DMS114 treated with DMSO at 0.1 percent for 48 hours (cell line): ENCODE data around the gene TAP2.
"Not testable (repeated sequence)": the region's sequence is repeated elsewhere in the genome, so short reads cannot be mapped to it uniquely, and the experiment has no call there.

Experiments
- DNase-seq: peaks from one replicate; lab custom pipeline; 2025; ENCODE audit not compliant: unreplicated experiment; lab: John Stamatoyannopoulos, UW

The TAP2 gene

GRCh38 chr6:32835167-32835893 is 3.2 kb downstream of the TAP2 start:
- no peak for DNase-seq

DNA sequence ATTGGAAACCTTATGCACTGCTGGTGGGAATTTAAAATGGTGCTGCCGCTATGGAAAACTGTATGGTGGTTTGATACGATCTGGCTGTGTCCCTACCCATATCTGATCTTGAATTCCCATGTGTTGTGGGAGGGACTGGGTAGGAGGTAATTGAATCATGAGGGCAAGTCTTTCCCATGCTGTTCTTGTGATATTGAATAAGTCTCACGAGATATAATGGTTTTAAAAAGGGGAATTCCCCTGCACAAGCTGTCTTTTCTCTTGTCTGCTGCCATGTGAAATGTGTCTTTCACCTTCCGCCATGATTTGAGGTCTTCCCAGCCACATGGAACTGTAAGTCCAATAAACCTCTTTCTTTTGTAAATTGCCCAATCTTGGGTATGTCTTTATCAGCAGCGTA is 4.9 kb downstream of the TAP2 start:
- no peak for DNase-seq

DNA sequence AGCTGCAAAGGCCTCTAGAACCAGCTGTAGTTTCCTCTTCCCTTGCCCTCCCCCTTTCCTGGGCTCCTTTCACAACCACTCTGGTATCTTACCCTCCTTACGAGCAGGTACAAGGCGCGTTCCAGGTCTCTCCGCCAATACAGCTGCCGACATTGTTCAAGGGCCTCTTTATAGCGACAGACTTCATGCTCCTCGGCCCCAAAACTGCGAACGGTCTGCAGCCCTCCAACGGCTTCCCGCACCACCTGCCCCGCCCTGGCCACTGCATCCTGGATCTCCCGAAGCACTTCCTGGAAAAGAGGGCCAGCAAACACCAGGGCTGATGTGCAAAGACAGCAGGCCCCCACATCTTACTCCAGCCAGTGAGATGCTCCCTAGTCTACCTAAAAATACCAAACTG is 6.0 kb downstream of the TAP2 start:
- DNase-seq, result no peak

DNA sequence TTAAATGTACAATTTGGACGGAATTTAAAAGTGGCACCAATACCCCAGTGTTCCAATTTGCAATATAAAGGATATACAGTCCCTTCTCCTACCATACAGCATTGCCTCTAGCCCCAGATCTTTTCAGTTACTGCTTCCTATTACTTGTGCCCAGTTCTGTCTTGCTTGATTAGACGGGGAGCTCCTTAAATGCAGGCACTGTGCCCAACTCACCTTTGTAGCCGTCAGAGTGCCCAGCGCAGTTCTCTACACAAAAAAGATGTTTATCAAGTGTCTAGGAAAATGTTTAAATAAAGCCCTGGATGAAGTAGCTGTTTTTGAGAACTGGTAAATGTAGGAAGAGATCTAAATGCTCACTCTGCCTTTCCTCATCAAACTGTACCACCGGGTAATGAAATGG is 7.6 kb downstream of the TAP2 start:
- DNase-seq, result no peak

DNA sequence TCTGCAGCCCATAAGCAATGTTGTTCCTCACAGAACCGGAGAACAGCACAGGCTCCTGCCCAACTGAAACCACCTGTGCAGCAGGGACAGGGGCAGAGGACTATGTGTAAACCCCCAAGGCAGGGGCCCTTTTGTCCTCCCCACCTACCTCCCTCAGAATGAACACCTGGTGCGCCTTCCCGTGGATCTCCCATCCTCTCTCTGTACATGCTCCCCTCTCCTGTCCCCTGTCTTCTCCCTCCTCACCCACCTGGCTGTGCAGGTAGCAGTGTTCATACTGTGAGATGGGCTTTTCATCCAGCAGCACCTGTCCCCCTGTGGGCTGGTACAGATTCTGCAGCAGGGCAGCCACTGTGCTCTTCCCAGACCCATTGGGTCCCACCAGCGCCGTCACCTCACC is 8.5 kb downstream of the TAP2 start:
- no peak for DNase-seq

DNA sequence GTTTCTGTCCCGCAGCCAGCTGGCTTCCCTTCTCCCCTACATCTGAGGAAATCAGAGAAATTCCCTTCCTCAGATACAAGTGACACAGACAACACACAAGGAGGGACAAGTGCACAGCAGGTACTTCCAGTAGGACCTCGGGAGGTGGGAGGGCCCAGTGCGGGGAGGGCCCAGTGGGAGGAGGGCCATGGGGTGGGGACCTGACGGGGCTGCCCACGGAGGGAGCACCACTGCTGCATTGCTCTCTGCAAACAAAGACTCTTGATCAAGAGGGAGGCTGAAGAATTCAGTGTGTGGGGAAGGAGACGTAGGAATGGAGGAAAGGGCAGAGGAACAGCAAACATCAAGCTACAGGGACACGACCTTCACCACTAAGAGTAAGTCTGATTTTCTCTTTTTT is 9.0 kb downstream of the TAP2 start:
- no peak for DNase-seq

- DNase-seq, result no peak
These were observed 11.5 kb downstream of the TAP2 start for GRCh38 chr6:32827025-32827424.

DNA sequence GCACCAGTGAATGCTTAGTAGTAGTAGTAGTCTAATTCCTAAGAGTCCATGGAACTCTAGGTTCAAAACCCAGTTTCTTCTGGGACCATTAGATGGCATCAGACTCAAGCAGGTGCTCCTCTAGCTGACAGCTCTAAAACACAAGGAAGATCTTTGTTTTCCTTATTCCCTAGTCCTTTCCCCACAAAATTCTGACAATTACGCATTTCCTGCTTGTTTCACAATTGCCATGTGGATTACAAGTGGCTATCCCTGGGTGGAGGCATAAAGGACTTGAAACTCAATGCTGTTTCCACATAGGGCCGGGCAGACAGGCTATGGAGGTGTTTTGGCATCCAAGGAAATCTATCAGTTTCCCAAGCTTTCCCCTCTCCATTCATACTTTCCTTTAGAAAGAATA is 12.6 kb downstream of the TAP2 start:
- no peak for DNase-seq

DNA sequence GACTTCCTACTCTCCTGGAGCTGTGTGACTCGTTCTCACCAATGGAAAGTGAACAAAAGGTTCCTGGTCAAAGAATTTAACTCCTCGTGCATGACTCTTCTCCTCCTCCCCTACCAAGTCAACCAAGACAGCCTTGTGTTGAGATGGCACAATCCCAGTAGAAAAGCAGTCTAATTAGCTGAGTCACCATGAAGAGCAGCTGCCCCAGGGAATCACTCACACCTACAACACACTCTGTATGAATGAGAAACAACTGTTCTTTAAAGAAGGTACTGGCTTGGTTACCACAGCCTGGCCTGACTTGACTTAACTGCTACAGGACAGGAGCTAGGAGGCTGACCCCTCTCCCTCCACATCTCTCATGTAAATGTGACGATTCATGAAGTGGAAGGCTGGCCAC is 18.8 kb downstream of the TAP2 start:
- no peak for DNase-seq

DNA sequence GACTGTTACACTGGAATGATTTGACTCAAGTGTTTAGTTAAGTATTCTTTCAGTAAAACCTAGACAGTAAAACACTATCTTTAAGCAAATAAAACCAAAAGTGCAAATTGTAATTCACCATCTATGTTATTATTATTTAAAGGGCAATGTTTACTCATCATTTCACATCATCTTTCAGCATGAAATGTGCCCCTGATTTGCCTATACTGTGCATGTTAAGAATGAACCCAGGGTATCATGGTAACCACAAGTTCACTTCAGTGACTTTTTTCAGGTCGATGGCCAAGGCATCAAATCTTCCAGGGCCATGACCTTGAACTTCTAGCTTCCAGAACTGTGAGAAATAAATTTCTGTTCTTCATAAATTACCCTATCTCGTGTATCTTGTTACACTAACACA is 19.7 kb downstream of the TAP2 start:
- no peak for DNase-seq

GRCh38 chr6:32816746-32817204 is 21.8 kb downstream of the TAP2 start, which contains the start of gene HLA-DOB:
TSS of gene HLA-DOB (minus strand) at chr6:32817002. CDS start at chr6:32816951, 51 bp downstream.
- DNase-seq, result peak; percentile 41

GRCh38 chr6:32815996-32816395 is 22.5 kb downstream of the TAP2 start:
- no peak for DNase-seq

DNA sequence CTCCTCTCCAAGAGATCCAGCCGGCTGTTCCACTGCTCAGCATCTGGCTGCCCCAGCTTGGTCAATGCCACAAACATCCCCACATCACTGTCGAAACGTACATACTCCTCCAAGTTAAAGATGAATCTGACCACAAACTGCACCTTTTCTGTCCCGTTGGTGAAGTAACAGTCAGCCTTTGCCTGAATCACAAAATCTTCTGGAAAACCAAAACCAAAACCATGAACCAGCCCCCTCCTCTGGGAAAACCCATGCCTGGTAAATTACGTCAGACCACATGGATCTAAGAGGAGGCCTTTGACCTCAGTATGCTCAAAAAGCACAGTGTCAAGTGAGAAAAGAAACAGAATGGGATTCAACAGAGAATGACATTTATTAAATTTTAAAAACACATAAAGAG is 23.4 kb downstream of the TAP2 start:
- no peak for DNase-seq

DNA sequence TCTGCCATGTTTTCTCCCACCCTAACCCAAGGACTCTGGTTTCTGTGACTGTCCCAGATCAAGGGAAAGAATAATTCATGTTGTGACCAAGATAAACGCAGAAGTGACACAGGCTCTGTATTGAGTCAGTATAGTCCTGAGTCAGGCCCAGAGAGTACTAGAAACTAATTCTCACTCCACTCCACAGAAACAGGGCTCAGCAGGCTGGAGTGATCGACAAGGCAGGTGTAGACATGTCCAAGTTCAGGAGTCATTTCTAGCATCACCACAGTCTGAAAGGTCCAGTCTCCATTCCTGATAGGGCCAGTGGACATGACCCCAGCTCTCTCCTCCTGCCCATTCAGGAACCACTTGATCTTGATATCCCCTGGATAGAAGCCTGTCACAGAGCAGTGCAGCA is 24.4 kb downstream of the TAP2 start:
- DNase-seq, result no peak

DNA sequence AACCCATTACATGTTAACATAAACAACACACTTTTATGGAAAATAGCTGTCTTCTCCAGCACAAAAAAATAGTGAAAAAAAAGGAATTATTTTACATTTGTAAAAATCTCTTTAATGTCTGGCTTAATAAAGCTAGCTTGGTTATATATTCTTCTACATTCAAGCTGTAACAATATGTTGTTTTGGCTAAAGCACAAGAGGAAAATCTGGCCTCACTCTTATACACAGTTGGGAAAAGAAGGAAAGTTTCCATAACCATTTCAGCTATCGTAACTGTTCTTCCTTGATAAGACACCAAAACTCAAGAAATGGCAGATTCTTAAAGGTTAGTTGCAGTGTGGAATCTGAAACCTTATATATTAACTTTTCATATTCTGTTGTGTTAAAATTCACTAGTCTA is 29.4 kb downstream of the TAP2 start:
- no peak for DNase-seq

DNA sequence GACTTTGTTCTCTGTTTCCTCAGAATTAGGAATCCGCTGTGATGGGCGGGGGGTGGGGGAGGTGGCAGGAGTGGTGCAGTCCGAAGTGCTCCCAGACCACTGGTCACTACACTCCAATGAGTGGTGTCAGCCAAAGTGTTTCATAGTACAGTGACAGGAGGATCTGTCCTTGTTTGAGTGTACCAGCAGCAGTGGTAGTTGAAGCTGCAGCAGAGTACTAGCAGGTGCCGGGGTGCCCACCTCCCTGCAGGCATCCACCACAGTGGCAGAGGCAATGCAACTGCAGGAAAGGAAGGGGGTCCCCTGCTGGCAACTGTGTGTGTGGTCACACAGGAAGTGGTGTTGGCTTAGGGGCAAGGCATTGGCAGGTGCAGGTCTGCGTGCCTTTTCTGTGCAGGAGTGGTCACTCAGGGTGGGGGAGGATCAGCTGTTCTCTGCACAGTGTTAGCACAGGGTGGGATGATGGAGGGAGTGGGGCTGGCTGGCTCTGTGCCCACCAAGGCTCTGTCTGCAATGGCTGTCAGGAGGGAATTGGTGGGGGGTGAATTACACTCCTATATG is 31.4 kb downstream of the TAP2 start:
- DNase-seq, result no peak

DNA sequence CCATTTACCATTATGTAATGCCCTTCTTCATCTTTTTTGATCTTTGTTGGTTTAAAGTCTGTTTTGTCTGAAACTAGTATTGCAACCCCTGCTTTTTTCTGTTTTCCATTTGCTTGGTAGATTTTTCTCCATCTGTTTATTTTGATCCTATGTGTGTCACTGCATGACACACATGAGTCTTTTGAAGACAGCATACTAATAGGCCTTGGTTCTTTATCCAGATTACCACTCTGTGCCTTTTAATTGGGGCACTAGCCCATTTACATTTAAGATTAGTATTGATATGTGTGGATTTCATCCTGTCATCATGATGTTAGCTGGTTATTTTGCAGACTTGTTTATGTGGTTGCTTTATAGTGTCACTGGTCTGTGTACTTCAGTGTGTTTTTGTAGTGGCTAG is 33.1 kb downstream of the TAP2 start:
- not testable (repeated sequence) for DNase-seq

DNA sequence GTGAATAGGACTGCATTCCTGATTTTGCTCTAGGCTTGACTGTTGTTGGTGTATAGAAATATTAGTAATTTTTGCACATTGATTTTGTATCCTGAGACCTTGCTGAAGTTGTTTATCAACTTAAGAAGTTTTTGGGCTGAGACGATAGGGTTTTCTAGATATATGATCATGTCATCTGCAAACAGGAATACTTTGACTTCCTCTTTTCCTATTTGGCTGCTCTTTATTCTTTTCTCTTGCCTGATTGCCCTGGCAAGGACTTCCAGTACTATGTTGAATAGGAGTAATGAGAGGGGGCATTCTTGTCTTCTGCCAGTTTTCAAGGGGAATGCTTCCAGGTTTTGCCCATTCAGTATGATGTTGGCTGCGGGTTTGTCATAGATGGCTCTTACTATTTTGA is 35.1 kb downstream of the TAP2 start:
- no peak for DNase-seq

GRCh38 chr6:32799740-32800139 is 38.8 kb downstream of the TAP2 start:
- DNase-seq, result no peak

- no peak for DNase-seq
These were observed 39.4 kb downstream of the TAP2 start for GRCh38 chr6:32799168-32799567.

GRCh38 chr6:32796848-32797776 is 41.4 kb downstream of the TAP2 start:
- peak; percentile 63 for DNase-seq

GRCh38 chr6:32794510-32794909 is 44.0 kb downstream of the TAP2 start:
- no peak for DNase-seq
